Stimulated activated naive CD4-positive, alpha-beta T cell treated with Interleukin-2 at 50 U/mL for 16 hours (primary cell): Measurements from ENCODE around the gene LYPD4.
A peak's percentile ranks its signal among the peaks of the same experiment; 100 is the strongest.
"Not testable (repeated sequence)": the region's sequence is repeated elsewhere in the genome, so short reads cannot be mapped to it uniquely, and the experiment has no call there.

ENCODE experiments used
- DNase-seq: peaks from one replicate; lab custom pipeline; 2025; lab: John Stamatoyannopoulos, UW

The LYPD4 gene

GRCh38 chr19:41844601-41845000 lies at the start of gene LYPD4:
Gene LYPD4, minus strand, starts transcription at chr19:41844683. Its CDS starts 5,398 bp downstream, at chr19:41839285.
- DNase-seq: no peak

GRCh38 chr19:41893899-41894298 lies 49.4 kb upstream of the LYPD4 start:
- no peak for DNase-seq

GRCh38 chr19:41892173-41892902 lies 47.9 kb upstream of the LYPD4 start:
- DNase-seq: no peak

GRCh38 chr19:41890936-41891335 lies 46.5 kb upstream of the LYPD4 start:
- no peak for DNase-seq

- no peak for DNase-seq
Observed at GRCh38 chr19:41889896-41890295, 45.4 kb upstream of the LYPD4 start.

GRCh38 chr19:41888926-41889325 lies 44.4 kb upstream of the LYPD4 start:
- DNase-seq: no peak

GRCh38 chr19:41887711-41888382 lies 43.4 kb upstream of the LYPD4 start:
- peak; percentile 89 for DNase-seq

GRCh38 chr19:41886761-41887710 lies 42.6 kb upstream of the LYPD4 start:
- DNase-seq: peak; percentile 56

GRCh38 chr19:41883821-41884733 lies 39.6 kb upstream of the LYPD4 start:
- DNase-seq: peak; percentile 85

GRCh38 chr19:41883463-41883820 lies 39.0 kb upstream of the LYPD4 start:
- no peak for DNase-seq

- peak; percentile 56 for DNase-seq
Observed at GRCh38 chr19:41882568-41883462, 38.3 kb upstream of the LYPD4 start, which contains the start of gene ARHGEF1. Gene ARHGEF1, plus strand, starts transcription at chr19:41883184. Its CDS starts 4,899 bp downstream, at chr19:41888083.

- no peak for DNase-seq
Observed at GRCh38 chr19:41880329-41880708, 35.8 kb upstream of the LYPD4 start.

GRCh38 chr19:41879670-41880328 lies 35.3 kb upstream of the LYPD4 start:
- DNase-seq: no peak

GRCh38 chr19:41879080-41879479 lies 34.6 kb upstream of the LYPD4 start:
- DNase-seq: no peak

- no peak for DNase-seq
Observed at GRCh38 chr19:41877916-41878905, 33.7 kb upstream of the LYPD4 start.

GRCh38 chr19:41876847-41877832 lies 32.7 kb upstream of the LYPD4 start, which contains the start of gene CD79A:
Gene CD79A, plus strand, starts transcription at chr19:41877279. Its CDS starts 26 bp downstream, at chr19:41877305.
- no peak for DNase-seq

- DNase-seq: not testable (repeated sequence)
Observed at GRCh38 chr19:41875973-41876372, 31.5 kb upstream of the LYPD4 start.
